ENCODE data around the gene CES3. TPM values are rescaled to one million over a fixed set of nuclear protein-coding genes. Genes with fewer than 3 reads are reported as not detected.

CES3 gene
- total RNA-seq, 1 donor from 2014 or later = 4.1 TPM

DNA sequence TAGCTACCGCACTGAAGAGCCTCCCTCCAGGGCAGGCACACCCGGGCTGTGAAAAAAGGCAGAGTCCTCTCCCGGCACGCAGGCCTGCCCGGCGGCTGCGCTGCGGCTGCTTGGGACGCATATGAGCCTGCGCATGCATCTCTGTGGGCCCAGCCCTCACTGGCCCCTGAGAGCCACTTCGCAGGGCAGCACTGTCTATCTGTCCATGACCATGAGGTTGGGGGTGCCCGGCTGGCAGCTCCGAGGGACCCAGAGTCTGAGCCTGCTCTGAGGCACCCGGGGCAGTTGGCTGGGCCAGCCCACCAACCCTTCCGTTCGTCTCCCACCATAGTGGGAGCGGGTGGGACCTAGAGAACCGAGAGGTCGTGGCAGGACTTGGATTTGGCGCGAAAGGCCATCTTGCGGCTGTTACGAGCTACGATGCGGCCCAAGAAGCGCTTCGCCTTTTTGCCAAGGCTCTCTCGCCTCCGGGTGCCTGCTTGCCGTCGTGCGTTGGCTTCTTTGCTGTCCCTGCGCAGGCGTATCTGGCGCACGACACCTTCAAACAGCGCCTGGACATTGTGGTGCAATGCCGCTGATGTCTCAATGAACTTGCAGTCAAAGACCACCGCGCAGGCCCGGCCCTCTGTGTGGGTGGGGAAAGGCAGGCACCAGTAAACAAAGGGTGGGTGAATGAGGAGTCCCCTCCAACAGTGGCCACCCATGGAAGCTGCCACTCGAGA, 39.2 kb upstream of the CES3 start:
- peaks cover 9% of the 10 kb centered on the region for H3K9me3 Mint-ChIP-seq (ENCODE audit: unreplicated experiment)
- peaks cover 15% of the 10 kb centered on the region for H3K27me3 Mint-ChIP-seq (ENCODE audit: unreplicated experiment)
- no peak overlapping the region for H3K4me3 Mint-ChIP-seq (ENCODE audit: unreplicated experiment)
- TF ChIP-seq, protein P1, sequence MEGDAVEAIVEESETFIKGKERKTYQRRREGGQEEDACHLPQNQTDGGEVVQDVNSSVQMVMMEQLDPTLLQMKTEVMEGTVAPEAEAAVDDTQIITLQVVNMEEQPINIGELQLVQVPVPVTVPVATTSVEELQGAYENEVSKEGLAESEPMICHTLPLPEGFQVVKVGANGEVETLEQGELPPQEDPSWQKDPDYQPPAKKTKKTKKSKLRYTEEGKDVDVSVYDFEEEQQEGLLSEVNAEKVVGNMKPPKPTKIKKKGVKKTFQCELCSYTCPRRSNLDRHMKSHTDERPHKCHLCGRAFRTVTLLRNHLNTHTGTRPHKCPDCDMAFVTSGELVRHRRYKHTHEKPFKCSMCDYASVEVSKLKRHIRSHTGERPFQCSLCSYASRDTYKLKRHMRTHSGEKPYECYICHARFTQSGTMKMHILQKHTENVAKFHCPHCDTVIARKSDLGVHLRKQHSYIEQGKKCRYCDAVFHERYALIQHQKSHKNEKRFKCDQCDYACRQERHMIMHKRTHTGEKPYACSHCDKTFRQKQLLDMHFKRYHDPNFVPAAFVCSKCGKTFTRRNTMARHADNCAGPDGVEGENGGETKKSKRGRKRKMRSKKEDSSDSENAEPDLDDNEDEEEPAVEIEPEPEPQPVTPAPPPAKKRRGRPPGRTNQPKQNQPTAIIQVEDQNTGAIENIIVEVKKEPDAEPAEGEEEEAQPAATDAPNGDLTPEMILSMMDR (IDR thresholded peaks at IDR 0.05; ENCODE audit: partially characterized antibody, unreplicated experiment) = no peak
- H3K27ac Mint-ChIP-seq (ENCODE audit: unreplicated experiment) = no peak overlapping the region
- no peaks in the 10 kb centered on the region for H3K36me3 Mint-ChIP-seq (ENCODE audit: unreplicated experiment)
- DNase-seq = no peak
- peaks cover 22% of the 10 kb centered on the region for H3K4me1 Mint-ChIP-seq (ENCODE audit: low read depth, unreplicated experiment)

DNA sequence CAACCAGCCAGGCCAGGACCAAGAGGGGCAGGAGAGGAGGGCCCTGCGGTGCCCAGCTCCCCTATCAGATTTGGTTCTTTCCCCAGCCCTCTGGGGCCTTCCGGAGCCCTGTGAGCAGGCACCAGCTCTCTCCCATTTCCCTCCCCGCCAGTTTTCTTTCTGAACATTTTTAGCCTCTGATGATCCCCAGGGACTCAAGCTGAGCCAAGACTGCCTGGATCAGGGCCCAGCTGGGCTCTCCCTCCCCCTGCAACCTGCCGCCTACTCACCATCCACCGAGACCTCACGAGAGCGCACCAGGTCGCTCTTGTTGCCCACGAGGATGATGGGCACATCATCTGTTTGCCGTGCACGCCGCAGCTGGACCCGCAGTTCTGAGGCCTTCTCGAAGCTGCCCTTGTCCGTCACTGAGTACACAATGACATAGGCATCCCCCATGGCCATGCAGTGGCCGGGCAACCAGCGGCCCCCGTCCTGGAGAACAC, 37.8 kb upstream of the CES3 start:
- Mint-ChIP-seq H3K27me3 (ENCODE audit: unreplicated experiment) (peaks cover 15% of the 10 kb centered on the region), H3K4me1 (ENCODE audit: low read depth, unreplicated experiment) (peaks cover 22% of the 10 kb centered on the region), H3K4me3 (ENCODE audit: unreplicated experiment) (peak overlapping the region; percentile 74), H3K27ac (ENCODE audit: unreplicated experiment) (peak overlapping the region; percentile 64), H3K9me3 (ENCODE audit: unreplicated experiment) (peaks cover 11% of the 10 kb centered on the region), H3K36me3 (ENCODE audit: unreplicated experiment) (no peaks in the 10 kb centered on the region)
- no peak for DNase-seq
- TF ChIP-seq, protein P1 (IDR thresholded peaks at IDR 0.05; ENCODE audit: partially characterized antibody, unreplicated experiment) = no peak

DNA sequence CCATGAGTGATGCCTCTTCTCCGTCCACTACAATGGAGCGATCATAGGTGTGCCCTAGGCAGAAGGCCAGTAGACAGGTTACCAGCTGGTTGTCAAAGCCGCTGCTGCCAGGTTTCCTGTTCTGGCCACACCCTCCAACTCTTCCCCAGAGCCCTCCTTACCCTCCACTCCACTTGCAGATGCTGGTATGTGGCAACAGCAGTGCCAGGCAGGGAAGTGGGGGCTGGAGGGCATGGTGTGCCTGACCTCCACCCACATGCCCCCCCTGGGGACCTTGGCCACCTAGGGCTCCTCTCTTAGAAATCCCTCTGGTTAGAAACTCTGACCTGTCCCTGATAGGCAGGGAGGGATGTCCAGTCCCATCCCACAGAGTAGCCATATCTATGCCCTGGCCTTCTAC, 37.2 kb upstream of the CES3 start:
- TF ChIP-seq, protein P1 (IDR thresholded peaks at IDR 0.05; ENCODE audit: partially characterized antibody, unreplicated experiment) = no peak
- Mint-ChIP-seq H3K27ac (ENCODE audit: unreplicated experiment) (peak overlapping the region; percentile 64), H3K36me3 (ENCODE audit: unreplicated experiment) (no peaks in the 10 kb centered on the region), H3K27me3 (ENCODE audit: unreplicated experiment) (peaks cover 15% of the 10 kb centered on the region), H3K4me3 (ENCODE audit: unreplicated experiment) (peak overlapping the region; percentile 74), H3K4me1 (ENCODE audit: low read depth, unreplicated experiment) (peaks cover 22% of the 10 kb centered on the region), H3K9me3 (ENCODE audit: unreplicated experiment) (peaks cover 11% of the 10 kb centered on the region)
- no peak for DNase-seq

DNA sequence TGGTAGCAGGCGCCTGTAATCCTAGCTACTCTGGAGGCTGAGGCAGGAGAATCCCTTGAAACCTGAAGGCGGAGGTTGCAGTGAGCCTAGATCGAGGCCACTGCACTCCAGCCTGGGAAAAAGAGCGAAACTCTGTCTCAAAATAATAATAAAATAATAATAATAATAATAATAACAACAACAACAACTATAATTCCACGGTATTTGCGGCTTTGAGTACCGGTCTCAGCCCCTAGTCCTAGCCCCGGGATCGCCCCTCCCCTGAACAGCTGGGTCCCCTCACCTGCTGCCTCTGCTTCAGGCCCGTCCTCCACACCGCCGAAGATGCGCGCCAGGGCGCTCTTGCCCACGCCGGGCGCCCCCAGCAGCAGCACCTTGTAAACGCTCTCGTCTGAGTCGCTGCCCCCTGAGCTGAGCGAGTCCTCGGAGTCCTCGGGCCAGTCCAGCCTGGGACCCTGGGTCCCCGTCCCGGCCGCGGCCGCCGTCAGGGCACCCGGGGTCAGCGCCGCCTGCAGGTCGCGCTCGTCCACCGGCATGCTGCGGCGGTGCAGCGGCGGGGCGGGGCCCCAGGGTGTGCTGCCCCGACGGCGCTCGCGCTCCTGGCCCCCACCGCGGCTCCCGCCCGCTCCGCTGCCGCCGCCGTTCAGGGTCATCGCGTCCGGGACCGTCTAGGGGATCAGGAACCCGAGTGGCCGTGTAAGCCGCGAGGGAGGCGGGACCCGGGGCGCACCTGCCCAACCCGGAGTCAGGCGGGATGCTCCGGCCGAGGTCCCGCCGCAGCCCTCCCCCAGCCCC, 36.3 kb upstream of the CES3 start:
- peak; percentile 73 for DNase-seq
- TF ChIP-seq, protein P1 (IDR thresholded peaks at IDR 0.05; ENCODE audit: partially characterized antibody, unreplicated experiment) = peak; percentile 26
- no peak overlapping the region for H3K27ac Mint-ChIP-seq (ENCODE audit: unreplicated experiment)
- H3K9me3 Mint-ChIP-seq (ENCODE audit: unreplicated experiment) = peaks cover 7% of the 10 kb centered on the region
- H3K27me3 Mint-ChIP-seq (ENCODE audit: unreplicated experiment) = peaks cover 13% of the 10 kb centered on the region
- peaks cover 18% of the 10 kb centered on the region for H3K4me1 Mint-ChIP-seq (ENCODE audit: low read depth, unreplicated experiment)
- H3K36me3 Mint-ChIP-seq (ENCODE audit: unreplicated experiment) = no peaks in the 10 kb centered on the region
- H3K4me3 Mint-ChIP-seq (ENCODE audit: unreplicated experiment) = peak overlapping the region; percentile 34

Measured in glutamatergic neuron (in vitro differentiated cells).